ENCODE measurements around the gene SOX14. TPM values are rescaled to one million over a fixed set of nuclear protein-coding genes. Genes with fewer than 3 reads are reported as not detected.

SOX14 gene
- total and polyA plus RNA-seq, 2 experiments from 2014 or later: not detected

- H3K4me2 ChIP-seq (ENCODE audit: unreplicated experiment): no peak overlapping the region
- WGBS, 2 experiments (ENCODE audit: low coverage in 1 of 2, low lambda C conversion rate in 2 of 2, missing lambda C conversion rate in 2 of 2): 23 to 27% methylated on average over 2 of the region's 2 CpGs
- H3K27ac ChIP-seq: no peak overlapping the region
- H3K79me2 ChIP-seq (ENCODE audit: insufficient read depth): no peaks in the 10 kb centered on the region
- TF ChIP-seq EZH2 (IDR thresholded peaks at IDR 0.05; ENCODE audit: insufficient read depth, poor library complexity, severe bottlenecking): no peak
- no peak for TF ChIP-seq EZH2phosphoT487 (IDR thresholded peaks at IDR 0.05; ENCODE audit: insufficient read depth, low read depth)
- no peak overlapping the region for H2AFZ ChIP-seq
- no peak for DNase-seq
- in situ Hi-C loops (cut with MboI): no loop called here
- no peaks in the 10 kb centered on the region for H3K36me3 ChIP-seq (ENCODE audit: low read depth)
- H4K20me1 ChIP-seq (ENCODE audit: insufficient read depth): no peaks in the 10 kb centered on the region
- H3K27me3 ChIP-seq (replicated peaks; ENCODE audit: insufficient read depth): no peaks in the 10 kb centered on the region
- H3K9me3 ChIP-seq (ENCODE audit: low read depth): no peaks in the 10 kb centered on the region
- H3K9ac ChIP-seq: no peak overlapping the region
- H3K9me2 ChIP-seq (ENCODE audit: insufficient read depth): no peaks in the 10 kb centered on the region
- H3K4me3 ChIP-seq: no peak overlapping the region
- H3K4me1 ChIP-seq (ENCODE audit: insufficient read depth): no peaks in the 10 kb centered on the region
- H3F3A ChIP-seq (ENCODE audit: insufficient read depth): no peaks in the 10 kb centered on the region
These were observed 20.5 kb upstream of the SOX14 start for GRCh38 chr3:137743608-137744007.

- Histone ChIP-seq H4K20me1 (ENCODE audit: insufficient read depth) (no peaks in the 10 kb centered on the region), H3K4me2 (ENCODE audit: unreplicated experiment) (no peak overlapping the region), H3K36me3 (ENCODE audit: low read depth) (no peaks in the 10 kb centered on the region), H3K27me3 (replicated peaks; ENCODE audit: insufficient read depth) (no peaks in the 10 kb centered on the region), H3K4me3 (no peak overlapping the region), H3K9me3 (ENCODE audit: low read depth) (no peaks in the 10 kb centered on the region), H3K9ac (no peak overlapping the region), H3F3A (ENCODE audit: insufficient read depth) (no peaks in the 10 kb centered on the region), H3K27ac (no peak overlapping the region), H3K9me2 (ENCODE audit: insufficient read depth) (no peaks in the 10 kb centered on the region), H2AFZ (no peak overlapping the region), H3K79me2 (ENCODE audit: insufficient read depth) (no peaks in the 10 kb centered on the region), H3K4me1 (ENCODE audit: insufficient read depth) (no peaks in the 10 kb centered on the region)
- no peak for DNase-seq
- TF ChIP-seq EZH2 (IDR thresholded peaks at IDR 0.05; ENCODE audit: insufficient read depth, poor library complexity, severe bottlenecking) (no peak), EZH2phosphoT487 (IDR thresholded peaks at IDR 0.05; ENCODE audit: insufficient read depth, low read depth) (no peak)
- in situ Hi-C loops (cut with MboI): no loop called here
- 12 to 14% methylated on average over 3 of the region's 3 CpGs for WGBS, 2 experiments (ENCODE audit: low coverage in 1 of 2, low lambda C conversion rate in 2 of 2, missing lambda C conversion rate in 2 of 2)
These were observed 17.3 kb upstream of the SOX14 start for GRCh38 chr3:137746808-137747207.

GRCh38 chr3:137759505-137759904, 4.6 kb upstream of the SOX14 start:
- TF ChIP-seq EZH2phosphoT487 (IDR thresholded peaks at IDR 0.05; ENCODE audit: insufficient read depth, low read depth) (no peak), EZH2 (IDR thresholded peaks at IDR 0.05; ENCODE audit: insufficient read depth, poor library complexity, severe bottlenecking) (no peak)
- in situ Hi-C loops (cut with MboI): no loop called here
- Histone ChIP-seq H3K36me3 (ENCODE audit: low read depth) (no peaks in the 10 kb centered on the region), H3F3A (ENCODE audit: insufficient read depth) (no peaks in the 10 kb centered on the region), H3K9me3 (ENCODE audit: low read depth) (no peaks in the 10 kb centered on the region), H3K9me2 (ENCODE audit: insufficient read depth) (no peaks in the 10 kb centered on the region), H4K20me1 (ENCODE audit: insufficient read depth) (no peaks in the 10 kb centered on the region), H3K4me1 (ENCODE audit: insufficient read depth) (no peaks in the 10 kb centered on the region), H3K4me3 (no peak overlapping the region), H3K27ac (no peak overlapping the region), H2AFZ (no peak overlapping the region), H3K4me2 (ENCODE audit: unreplicated experiment) (no peak overlapping the region), H3K79me2 (ENCODE audit: insufficient read depth) (no peaks in the 10 kb centered on the region), H3K27me3 (replicated peaks; ENCODE audit: insufficient read depth) (peaks cover 39% of the 10 kb centered on the region), H3K9ac (no peak overlapping the region)
- DNase-seq: no peak
- 1 to 3% methylated on average over 8 of the region's 8 CpGs for WGBS, 2 experiments (ENCODE audit: low coverage in 1 of 2, low lambda C conversion rate in 2 of 2, missing lambda C conversion rate in 2 of 2)

GRCh38 chr3:137760341-137761098, 3.6 kb upstream of the SOX14 start:
- no peak overlapping the region for H2AFZ ChIP-seq
- no peak overlapping the region for H3K27ac ChIP-seq
- H3F3A ChIP-seq (ENCODE audit: insufficient read depth): no peaks in the 10 kb centered on the region
- no peaks in the 10 kb centered on the region for H3K79me2 ChIP-seq (ENCODE audit: insufficient read depth)
- no peak overlapping the region for H3K4me3 ChIP-seq
- WGBS, 2 experiments (ENCODE audit: low coverage in 1 of 2, low lambda C conversion rate in 2 of 2, missing lambda C conversion rate in 2 of 2): 1 to 4% methylated on average over 28 of the region's 28 CpGs
- no peak for DNase-seq
- H3K36me3 ChIP-seq (ENCODE audit: low read depth): no peaks in the 10 kb centered on the region
- H3K27me3 ChIP-seq (replicated peaks; ENCODE audit: insufficient read depth): peaks cover 49% of the 10 kb centered on the region
- H3K4me1 ChIP-seq (ENCODE audit: insufficient read depth): no peaks in the 10 kb centered on the region
- H3K9me3 ChIP-seq (ENCODE audit: low read depth): no peaks in the 10 kb centered on the region
- no peaks in the 10 kb centered on the region for H4K20me1 ChIP-seq (ENCODE audit: insufficient read depth)
- no peak overlapping the region for H3K4me2 ChIP-seq (ENCODE audit: unreplicated experiment)
- no peaks in the 10 kb centered on the region for H3K9me2 ChIP-seq (ENCODE audit: insufficient read depth)
- in situ Hi-C loops (cut with MboI): no loop called here
- H3K9ac ChIP-seq: no peak overlapping the region
- TF ChIP-seq EZH2phosphoT487 (IDR thresholded peaks at IDR 0.05; ENCODE audit: insufficient read depth, low read depth): no peak
- TF ChIP-seq EZH2 (IDR thresholded peaks at IDR 0.05; ENCODE audit: insufficient read depth, poor library complexity, severe bottlenecking): no peak

All from GM23248 (cell line).